HEK293 (cell line): ENCODE measurements around the gene MGLL.

Experiments
- CTCF ChIA-PET: fragments of 350-600 bp; formaldehyde crosslinking; extraction: SDS; loops from one replicate; lab custom pipeline; 2021; ENCODE audit warnings: antibody characterized with exemption; lab: Yijun Ruan, JAX
- POLR2A ChIA-PET: fragments of 300-600 bp; formaldehyde crosslinking; extraction: SDS; loops from one replicate; lab custom pipeline; 2020; ENCODE audit warnings: antibody characterized with exemption, inconsistent platforms; lab: Yijun Ruan, JAX
- H3K27ac ChIP-seq: fragments of 200-500 bp; sonication (Bioruptor generic); 2 replicates; pipeline ENCODE4 v1.5.1; 2014; ENCODE audit warnings: low read depth, low read length, control low read depth, inconsistent platforms; ENCODE audit errors: extremely low read depth
- H3K36me3 ChIP-seq, 2 experiments: fragments of 200-500 bp in 1 of 2; sonication (Bioruptor generic) in 1 of 2; 1 replicate in 1 of 2; 2 replicates in 1 of 2; pipeline ENCODE4 v1.5.1; 2014 to 2017; ENCODE audit warnings: inconsistent platforms in 2 of 2, low read length in 2 of 2; ENCODE audit not compliant: control insufficient read depth in 2 of 2, insufficient read depth in 1 of 2
- H3K4me1 ChIP-seq: fragments of 200-500 bp; sonication (Bioruptor generic); 2 replicates; pipeline ENCODE4 v1.5.1; 2014; ENCODE audit warnings: mild to moderate bottlenecking, low read length, inconsistent platforms; ENCODE audit not compliant: control insufficient read depth, insufficient read depth
- H3K4me3 ChIP-seq: 2 replicates; pipeline ENCODE4 v1.5.1; 2011; ENCODE audit warnings: low read depth, mild to moderate bottlenecking, control low read depth, low read length, moderate library complexity
- H3K9me3 ChIP-seq: fragments of 200-500 bp; sonication (Bioruptor generic); 2 replicates; pipeline ENCODE4 v1.5.1; 2014; ENCODE audit warnings: low read depth, low read length, inconsistent platforms; ENCODE audit not compliant: control insufficient read depth, insufficient read depth
- GLI2 ChIP-seq: fragments of 450-650 bp; formaldehyde crosslinking; IDR thresholded peaks from 2 replicates; pipeline ENCODE4; 2017; ENCODE audit warnings: missing biosample characterization, missing genetic modification characterization, low read depth, borderline replicate concordance
- GLIS2 ChIP-seq: fragments of 450-650 bp; formaldehyde crosslinking; IDR thresholded peaks from 2 replicates; pipeline ENCODE4 v1.5.1; 2016; ENCODE audit warnings: missing biosample characterization, missing genetic modification characterization
- KLF1 ChIP-seq: fragments of 450-650 bp; formaldehyde crosslinking; IDR thresholded peaks from 2 replicates; pipeline ENCODE4 v1.5.1; 2016; ENCODE audit warnings: missing biosample characterization, missing genetic modification characterization
- KLF8 ChIP-seq: fragments of 450-650 bp; formaldehyde crosslinking; IDR thresholded peaks from 2 replicates; pipeline ENCODE4 v1.5.1; 2016; ENCODE audit warnings: missing biosample characterization, missing genetic modification characterization
- OVOL3 ChIP-seq: fragments of 450-650 bp; formaldehyde crosslinking; IDR thresholded peaks from 2 replicates; pipeline ENCODE4 v1.5.1; 2016; ENCODE audit warnings: missing biosample characterization, missing genetic modification characterization
- SP2 ChIP-seq: fragments of 450-650 bp; formaldehyde crosslinking; IDR thresholded peaks from 2 replicates; pipeline ENCODE4 v1.5.1; 2016; ENCODE audit warnings: missing biosample characterization, missing genetic modification characterization
- ZFP37 ChIP-seq: fragments of 450-650 bp; formaldehyde crosslinking; IDR thresholded peaks from 2 replicates; pipeline ENCODE4 v1.5.1; 2016; ENCODE audit warnings: missing biosample characterization, missing genetic modification characterization
- ZNF112 ChIP-seq: fragments of 450-650 bp; formaldehyde crosslinking; IDR thresholded peaks from 2 replicates; pipeline ENCODE4 v1.5.0; 2017; ENCODE audit warnings: missing biosample characterization, missing genetic modification characterization
- ZNF138 ChIP-seq: fragments of 450-650 bp; formaldehyde crosslinking; IDR thresholded peaks from 2 replicates; pipeline ENCODE4 v1.5.1; 2016; ENCODE audit warnings: missing biosample characterization, missing genetic modification characterization, borderline replicate concordance
- ZNF2 ChIP-seq: fragments of 450-650 bp; formaldehyde crosslinking; IDR thresholded peaks from 2 replicates; pipeline ENCODE4 v1.5.1; 2016; ENCODE audit warnings: missing biosample characterization, missing genetic modification characterization
- ZNF221 ChIP-seq: fragments of 450-650 bp; formaldehyde crosslinking; IDR thresholded peaks from 2 replicates; pipeline ENCODE4 v1.5.1; 2017; ENCODE audit warnings: missing biosample characterization, missing genetic modification characterization, borderline replicate concordance
- ZNF280C ChIP-seq: fragments of 450-650 bp; formaldehyde crosslinking; IDR thresholded peaks from 2 replicates; pipeline ENCODE4 v1.5.1; 2016; ENCODE audit warnings: missing biosample characterization, missing genetic modification characterization
- ZNF302 ChIP-seq: fragments of 450-650 bp; formaldehyde crosslinking; IDR thresholded peaks from 2 replicates; pipeline ENCODE4 v1.5.1; 2016; ENCODE audit warnings: missing biosample characterization, missing genetic modification characterization, low read depth
- ZNF37A ChIP-seq: fragments of 450-650 bp; IDR thresholded peaks from 2 replicates; pipeline ENCODE4 v1.5.1; 2018; ENCODE audit warnings: missing biosample characterization, missing genetic modification characterization
- ZNF449 ChIP-seq: fragments of 450-650 bp; formaldehyde crosslinking; IDR thresholded peaks from 2 replicates; pipeline ENCODE4 v1.5.1; 2017; ENCODE audit warnings: missing biosample characterization, mild to moderate bottlenecking, missing genetic modification characterization, moderate library complexity
- ZNF473 ChIP-seq: fragments of 450-650 bp; formaldehyde crosslinking; IDR thresholded peaks from 2 replicates; pipeline ENCODE4 v1.5.1; 2017; ENCODE audit warnings: missing biosample characterization, missing genetic modification characterization
- ZNF518A ChIP-seq: fragments of 450-650 bp; formaldehyde crosslinking; conservative IDR thresholded peaks from 2 replicates; pipeline ENCODE4 v1.5.1; 2016; ENCODE audit warnings: low read depth, missing biosample characterization, missing genetic modification characterization
- ZNF624 ChIP-seq: fragments of 450-650 bp; formaldehyde crosslinking; IDR thresholded peaks from 2 replicates; pipeline ENCODE4 v1.5.1; 2017; ENCODE audit warnings: missing biosample characterization, missing genetic modification characterization
- ZNF629 ChIP-seq: fragments of 450-650 bp; formaldehyde crosslinking; IDR thresholded peaks from 2 replicates; pipeline ENCODE4 v1.5.1; 2017; ENCODE audit warnings: missing biosample characterization, missing genetic modification characterization
- ZNF654 ChIP-seq: fragments of 450-650 bp; formaldehyde crosslinking; IDR thresholded peaks from 2 replicates; pipeline ENCODE4 v1.5.1; 2016; ENCODE audit warnings: low read depth, missing biosample characterization, missing genetic modification characterization
- ZNF670 ChIP-seq: fragments of 450-650 bp; formaldehyde crosslinking; IDR thresholded peaks from 2 replicates; pipeline ENCODE4 v1.5.1; 2016; ENCODE audit warnings: missing biosample characterization, missing genetic modification characterization, low read depth
- ZNF785 ChIP-seq: fragments of 450-650 bp; formaldehyde crosslinking; IDR thresholded peaks from 2 replicates; pipeline ENCODE4 v1.5.1; 2016; ENCODE audit warnings: missing biosample characterization, missing genetic modification characterization
- TF ChIP-seq, protein P1 (sequence below): fragments of 450-650 bp; formaldehyde crosslinking; IDR thresholded peaks from 2 replicates; pipeline ENCODE4 v1.5.1; 2016; ENCODE audit warnings: missing biosample characterization, missing genetic modification characterization

The MGLL gene

DNA sequence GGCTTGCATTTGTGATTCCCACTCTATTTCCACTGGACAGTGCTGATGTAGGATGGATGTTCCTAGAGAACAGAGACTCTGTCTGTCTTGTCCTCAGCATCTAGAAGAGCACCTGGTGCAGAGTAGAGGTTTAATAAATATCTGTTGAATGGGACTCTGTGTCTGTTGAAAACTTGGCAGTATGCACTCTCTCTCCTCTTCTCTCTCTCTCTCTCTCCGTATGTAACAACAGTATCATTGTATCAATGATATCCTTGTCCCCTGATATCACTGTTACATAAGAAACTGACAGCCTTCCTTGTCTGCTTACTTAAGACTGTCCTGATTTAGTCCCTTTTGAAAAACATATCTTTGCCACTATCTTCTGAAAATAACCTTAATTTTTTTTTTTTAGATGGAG lies 24.3 kb upstream of the MGLL start:
- no peak for TF ChIP-seq OVOL3 (tag by site-specific recombination)
- TF ChIP-seq GLI2 (tag by site-specific recombination): no peak
- TF ChIP-seq ZNF473 (tag by site-specific recombination): no peak
- POLR2A ChIA-PET: no interaction called here
- no peaks in the 10 kb centered on the region for H3K9me3 ChIP-seq
- H3K4me1 ChIP-seq: no peaks in the 10 kb centered on the region
- no peaks in the 10 kb centered on the region for H3K36me3 ChIP-seq
- H3K27ac ChIP-seq: no peak overlapping the region
- CTCF ChIA-PET: no interaction called here
- H3K4me3 ChIP-seq: no peak overlapping the region

DNA sequence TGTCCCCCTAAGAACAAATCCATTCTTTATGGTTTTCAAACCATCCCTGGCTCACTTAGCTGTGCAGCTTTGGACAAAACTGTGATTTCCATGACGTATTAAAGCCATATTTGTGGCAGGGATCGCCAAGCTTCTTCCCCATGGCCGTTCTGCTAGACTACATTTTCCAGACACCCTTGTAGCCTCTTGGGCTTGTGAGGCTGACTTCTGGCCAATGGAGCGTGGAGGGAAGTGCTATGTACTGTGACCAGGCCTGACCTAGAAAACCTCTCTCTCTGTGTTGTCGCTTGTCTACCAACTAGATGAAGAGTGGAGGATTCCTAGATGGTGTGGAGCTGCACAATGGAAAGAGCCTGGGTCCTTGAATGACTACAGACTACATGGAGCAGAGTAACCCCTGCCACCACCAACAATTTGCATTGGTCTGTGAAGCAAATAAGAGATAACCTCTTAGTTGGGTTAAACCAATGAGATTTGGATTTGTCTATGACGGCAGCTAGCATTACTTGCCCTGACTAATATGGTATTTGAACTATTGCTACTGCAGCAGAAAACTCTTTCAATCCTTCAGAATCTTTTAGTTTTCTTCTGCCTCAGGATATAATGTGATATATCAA lies 22.1 kb upstream of the MGLL start:
- Histone ChIP-seq H3K4me1 (no peaks in the 10 kb centered on the region), H3K36me3 (no peaks in the 10 kb centered on the region), H3K4me3 (no peak overlapping the region), H3K27ac (no peak overlapping the region), H3K9me3 (no peaks in the 10 kb centered on the region)
- POLR2A ChIA-PET: interaction anchor here (0.7 kb wide), 1 partner anchor 189 kb away, joined by 3 read pairs; no protein-coding TSS in a partner anchor
- no peak for TF ChIP-seq ZNF785 (tag by site-specific recombination)
- TF ChIP-seq ZFP37 (tag by site-specific recombination): no peak
- no peak for TF ChIP-seq ZNF670 (tag by site-specific recombination)
- TF ChIP-seq, protein P1, sequence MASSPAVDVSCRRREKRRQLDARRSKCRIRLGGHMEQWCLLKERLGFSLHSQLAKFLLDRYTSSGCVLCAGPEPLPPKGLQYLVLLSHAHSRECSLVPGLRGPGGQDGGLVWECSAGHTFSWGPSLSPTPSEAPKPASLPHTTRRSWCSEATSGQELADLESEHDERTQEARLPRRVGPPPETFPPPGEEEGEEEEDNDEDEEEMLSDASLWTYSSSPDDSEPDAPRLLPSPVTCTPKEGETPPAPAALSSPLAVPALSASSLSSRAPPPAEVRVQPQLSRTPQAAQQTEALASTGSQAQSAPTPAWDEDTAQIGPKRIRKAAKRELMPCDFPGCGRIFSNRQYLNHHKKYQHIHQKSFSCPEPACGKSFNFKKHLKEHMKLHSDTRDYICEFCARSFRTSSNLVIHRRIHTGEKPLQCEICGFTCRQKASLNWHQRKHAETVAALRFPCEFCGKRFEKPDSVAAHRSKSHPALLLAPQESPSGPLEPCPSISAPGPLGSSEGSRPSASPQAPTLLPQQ: no peak
- TF ChIP-seq ZNF221 (tag by site-specific recombination): no peak
- TF ChIP-seq GLIS2 (tag by site-specific recombination): no peak
- no peak for TF ChIP-seq ZNF112
- no peak for TF ChIP-seq ZNF302 (tag by site-specific recombination)
- no peak for TF ChIP-seq ZNF37A (tag by site-specific recombination)
- no peak for TF ChIP-seq ZNF654 (tag by site-specific recombination)
- TF ChIP-seq SP2 (tag by site-specific recombination): no peak
- TF ChIP-seq ZNF280C (tag by site-specific recombination): no peak
- no peak for TF ChIP-seq KLF8 (tag by site-specific recombination)
- no peak for TF ChIP-seq ZNF138 (tag by site-specific recombination)
- no peak for TF ChIP-seq KLF1 (tag by site-specific recombination)
- TF ChIP-seq ZNF629 (tag by site-specific recombination): no peak
- TF ChIP-seq ZNF2 (tag by site-specific recombination): no peak
- no peak for TF ChIP-seq ZNF449 (tag by site-specific recombination)
- TF ChIP-seq ZNF624 (tag by site-specific recombination): no peak
- TF ChIP-seq ZNF518A: no peak
- CTCF ChIA-PET: interaction anchor here (0.6 to 1.8 kb wide), 3 partner anchors 13 to 204 kb away, joined by 3 to 8 read pairs (median 8); no protein-coding TSS in a partner anchor
